Adrenal gland (tissue), 5 donors: ENCODE data around the gene USP10.

Source experiments
- CTCF ChIP-seq, 6 experiments: fragments of 450-650 bp in 4 of 6; fragments of 200-600 bp in 2 of 6; sonication (generic) in 1 of 6; IDR thresholded peaks; 1 replicate in 5 of 6; 2 replicates in 1 of 6; pipeline versions ENCODE4 v1.5.1 to v1.8.0; 2016 to 2021; ENCODE audit warnings: antibody characterized with exemption in 6 of 6, mild to moderate bottlenecking in 2 of 6, moderate library complexity in 1 of 6
- POLR2A ChIP-seq, 2 donors: fragments of 450-650 bp; IDR thresholded peaks; one replicate each; pipeline ENCODE4 v1.6.1; 2017; ENCODE audit warnings: antibody characterized with exemption in 2 of 2, mild to moderate bottlenecking in 2 of 2, moderate library complexity in 1 of 2
- donor health status: DM: no; HTN: no; CAD: no.

GRCh38 chr16:84786605-84787262, 86.9 kb downstream of the USP10 start:
- TF ChIP-seq CTCF (IDR thresholded peaks at IDR 0.05) (no peak), POLR2A (IDR thresholded peaks at IDR 0.05) (no peak)
